Sigmoid colon (tissue), 7 donors: ENCODE measurements around the gene VAC14. TPM values are rescaled to one million over a fixed set of nuclear protein-coding genes. Genes with fewer than 3 reads are reported as not detected.
"Not testable (repeated sequence)": the region's sequence is repeated elsewhere in the genome, so short reads cannot be mapped to it uniquely, and the experiment has no call there.

ENCODE experiments used
- DNase-seq: peaks from one replicate; pipeline ENCODE4 v3.0.0-alpha.2; 2019
- H3K27ac ChIP-seq, 4 donors: fragments of 200-600 bp; sonication (generic); one replicate each; pipeline ENCODE4 v1.5.1; 2016 to 2019; ENCODE audit warnings: mild to moderate bottlenecking in 1 of 4
- H3K27me3 ChIP-seq, 3 donors: fragments of 200-600 bp; sonication (generic); one replicate each; pipeline ENCODE4 v1.5.1; 2019; ENCODE audit warnings: mild to moderate bottlenecking in 1 of 3
- H3K36me3 ChIP-seq, 4 donors: fragments of 200-600 bp; sonication (generic); one replicate each; pipeline ENCODE4 v1.5.1; 2016 to 2019
- H3K4me1 ChIP-seq, 4 donors: fragments of 200-600 bp; sonication (generic); one replicate each; pipeline ENCODE4 v1.5.1; 2017 to 2019
- H3K4me3 ChIP-seq, 4 donors: fragments of 200-600 bp; sonication (generic); one replicate each; pipeline ENCODE4 v1.5.1; 2017 to 2019; ENCODE audit warnings: mild to moderate bottlenecking in 2 of 4, moderate library complexity in 1 of 4
- H3K9me3 ChIP-seq, 4 donors: fragments of 200-600 bp in 3 of 4; sonication (generic) in 3 of 4; one replicate each; pipeline versions ENCODE4 v1.5.1 to v1.6.1; 2013 to 2019
- CTCF ChIP-seq, 4 experiments: fragments of 450-650 bp in 3 of 4; fragments of 200-600 bp in 1 of 4; IDR thresholded peaks; one replicate each; pipeline ENCODE4 v1.5.1; 2016 to 2019; ENCODE audit warnings: antibody characterized with exemption in 4 of 4, mild to moderate bottlenecking in 3 of 4, moderate library complexity in 2 of 4
- EP300 ChIP-seq, 4 donors: sonication (generic); formaldehyde crosslinking; IDR thresholded peaks; one replicate each; pipeline ENCODE4 v1.6.1; 2017; ENCODE audit warnings: antibody characterized with exemption in 4 of 4
- POLR2A ChIP-seq, 2 donors: fragments of 450-650 bp; IDR thresholded peaks; one replicate each; pipeline ENCODE4 v1.6.1; 2016; ENCODE audit warnings: antibody characterized with exemption in 2 of 2, mild to moderate bottlenecking in 2 of 2, moderate library complexity in 2 of 2
- POLR2AphosphoS5 ChIP-seq, 4 donors: sonication (generic); formaldehyde crosslinking; IDR thresholded peaks; one replicate each; pipeline ENCODE4 v1.6.1; 2017; ENCODE audit warnings: antibody characterized with exemption in 4 of 4
- WGBS, 2 donors: extraction: QIAGEN DNeasy Blood & Tissue Kit; methylation state at CpG; one replicate each; pipeline ENCODE4 v1.1.7; 2013; 5-methylcytosine and 5-hydroxymethylcytosine counted together
- intact Hi-C: fragments of 100-400 bp; cut with DNase I; formaldehyde crosslinking; loops from one replicate; pipeline ENCODE4 v1.15.1; 2023
- polyA plus RNA-seq, 3 donors: library from polyadenylated mRNA; stranded (reverse); fragments of 200-250 nt; gene quantifications; one replicate each; pipeline ENCODE4 v1.2.3, GENCODE V29; 2013
- total RNA-seq, 4 donors: library from RNA; depleted of rRNA; stranded (reverse); fragments of >200 nt; gene quantifications; one replicate each; pipeline ENCODE4 v1.1.0, GENCODE V29; 2016
- donor health status: healthy with polysubstance abuse.
- donor health status: Bipolar disorder and iron deficiency.
- donor health status: healthy.

The VAC14 gene
- total and polyA plus RNA-seq, 7 donors: 16.8 to 36.2 (median 22.1) TPM

GRCh38 chr16:70743791-70744190 lies 57.2 kb downstream of the VAC14 start:
- Histone ChIP-seq H3K27ac (peak overlapping the region in 2 of 4 donors; percentile 15 to 18), H3K4me1 (peaks cover 0 to 60% (median 55%) of the 10 kb centered on the region in 4 donors), H3K4me3 (no peak overlapping the region), H3K36me3 (peaks cover 0 to 21% (median 4%) of the 10 kb centered on the region in 4 donors), H3K27me3 (no peaks in the 10 kb centered on the region), H3K9me3 (no peaks in the 10 kb centered on the region)
- TF ChIP-seq POLR2AphosphoS5 (IDR thresholded peaks at IDR 0.05) (no peak), CTCF (IDR thresholded peaks at IDR 0.05) (no peak), POLR2A (IDR thresholded peaks at IDR 0.05) (no peak), EP300 (IDR thresholded peaks at IDR 0.05) (no peak)
- intact Hi-C loops: loop anchor here (10.0 kb wide), 2 partner anchors 219 to 999 kb away; partner anchors contain the start of genes COG4 and SF3B3
- no peak for DNase-seq
- WGBS, 2 donors: 96% methylated on average over 10 of the region's 10 CpGs

GRCh38 chr16:70742967-70743366 lies 58.0 kb downstream of the VAC14 start:
- intact Hi-C loops: loop anchor here (10.0 kb wide), 2 partner anchors 218 to 998 kb away; partner anchors contain the start of genes COG4 and SF3B3
- peaks cover 0 to 63% (median 57%) of the 10 kb centered on the region in 4 donors for H3K4me1 ChIP-seq
- not testable (repeated sequence) for H3K27me3 ChIP-seq, H3K4me3 ChIP-seq, H3K9me3 ChIP-seq, DNase-seq, H3K27ac ChIP-seq
- 97 to 98% methylated on average over 9 of the region's 9 CpGs for WGBS, 2 donors
- H3K36me3 ChIP-seq: peaks cover 0 to 21% (median 4%) of the 10 kb centered on the region in 4 donors

DNA sequence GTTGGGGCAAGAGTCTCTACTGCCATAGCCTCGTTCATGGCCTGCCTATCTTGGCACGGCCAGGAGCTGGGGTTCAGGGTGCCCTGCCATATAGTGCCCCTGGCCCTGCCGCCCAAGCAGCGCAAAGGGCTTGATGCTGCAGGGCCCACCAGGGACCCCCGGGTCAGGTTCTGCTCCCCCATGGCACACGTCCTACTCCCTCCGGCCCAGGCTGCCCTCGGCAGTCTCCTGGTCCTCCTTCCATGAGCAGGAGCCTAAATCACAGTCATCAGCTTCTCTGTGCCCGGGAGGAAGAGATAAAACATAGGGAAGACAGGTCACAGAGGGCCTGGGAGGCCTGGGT lies 59.2 kb downstream of the VAC14 start:
- Histone ChIP-seq H3K4me1 (peaks cover 0 to 63% (median 57%) of the 10 kb centered on the region in 4 donors), H3K27me3 (no peaks in the 10 kb centered on the region), H3K9me3 (no peaks in the 10 kb centered on the region), H3K36me3 (peaks cover 0 to 21% (median 4%) of the 10 kb centered on the region in 4 donors), H3K4me3 (no peak overlapping the region), H3K27ac (peak overlapping the region in 3 of 4 donors; percentile 25 to 37 (median 28))
- 92 to 94% methylated on average over 9 of the region's 9 CpGs for WGBS, 2 donors
- DNase-seq: no peak
- TF ChIP-seq CTCF (IDR thresholded peaks at IDR 0.05) (no peak), EP300 (IDR thresholded peaks at IDR 0.05) (no peak), POLR2AphosphoS5 (IDR thresholded peaks at IDR 0.05) (no peak), POLR2A (IDR thresholded peaks at IDR 0.05) (no peak)
- intact Hi-C loops: loop anchor here (10.0 kb wide), 2 partner anchors 217 to 997 kb away; partner anchors contain the start of genes COG4 and SF3B3

- no peak for DNase-seq
- Histone ChIP-seq H3K4me1 (peaks cover 0 to 63% (median 57%) of the 10 kb centered on the region in 4 donors), H3K27ac (peak overlapping the region in 3 of 4 donors; percentile 25 to 37 (median 28)), H3K4me3 (no peak overlapping the region), H3K9me3 (no peaks in the 10 kb centered on the region), H3K27me3 (no peaks in the 10 kb centered on the region), H3K36me3 (peaks cover 0 to 21% (median 4%) of the 10 kb centered on the region in 4 donors)
- WGBS, 2 donors: 82 to 87% methylated on average over 20 of the region's 20 CpGs
- intact Hi-C loops: loop anchor here (10.0 kb wide), 2 partner anchors 216 to 996 kb away; partner anchors contain the start of genes COG4 and SF3B3
- TF ChIP-seq POLR2A (IDR thresholded peaks at IDR 0.05) (no peak), POLR2AphosphoS5 (IDR thresholded peaks at IDR 0.05) (no peak), EP300 (IDR thresholded peaks at IDR 0.05) (no peak), CTCF (IDR thresholded peaks at IDR 0.05) (no peak)
Observed at GRCh38 chr16:70740914-70741782, 59.8 kb downstream of the VAC14 start.
